Measurements from ENCODE around the gene TDP1. TPM values are rescaled to one million over a fixed set of nuclear protein-coding genes. Genes with fewer than 3 reads are reported as not detected.

Gene TDP1
- total RNA-seq, 2 experiments from 2014 or later = 51.9 to 59.8 TPM

GRCh38 chr14:90042496-90043252 is 86.9 kb downstream of the TDP1 start:
- no peaks in the 10 kb centered on the region for H3K9me3 Mint-ChIP-seq
- H3K27me3 Mint-ChIP-seq = no peaks in the 10 kb centered on the region
- Histone ChIP-seq H3K36me3 (ENCODE audit: insufficient read depth, low read length) (peaks cover 37% of the 10 kb centered on the region), H3K27ac (ENCODE audit: low read depth in 1 of 2, low read length in 2 of 2) (no peak overlapping the region), H3K9me3 (ENCODE audit: control insufficient read depth in 1 of 2, insufficient read depth in 1 of 2, low read length in 2 of 2) (no peaks in the 10 kb centered on the region), H3K4me1 (ENCODE audit: insufficient read depth, low read length) (no peaks in the 10 kb centered on the region), H3K4me3 (ENCODE audit: low read length) (no peak overlapping the region), H3K27me3 (ENCODE audit: control insufficient read depth in 1 of 2, insufficient read depth in 2 of 2, low read length in 2 of 2) (no peaks in the 10 kb centered on the region)
- intact Hi-C loops (cut with DNase I, micrococcal nuclease) = no loop called here
- H3K27ac Mint-ChIP-seq = no peak overlapping the region
- peaks cover 80% of the 10 kb centered on the region for H3K36me3 Mint-ChIP-seq (ENCODE audit: low read depth)
- CTCF ChIA-PET = no interaction called here
- H3K4me3 Mint-ChIP-seq = no peak overlapping the region
- ATAC-seq (ENCODE audit: poor library complexity) (no peak), DNase-seq (no peak)
- TF ChIP-seq, protein P1, sequence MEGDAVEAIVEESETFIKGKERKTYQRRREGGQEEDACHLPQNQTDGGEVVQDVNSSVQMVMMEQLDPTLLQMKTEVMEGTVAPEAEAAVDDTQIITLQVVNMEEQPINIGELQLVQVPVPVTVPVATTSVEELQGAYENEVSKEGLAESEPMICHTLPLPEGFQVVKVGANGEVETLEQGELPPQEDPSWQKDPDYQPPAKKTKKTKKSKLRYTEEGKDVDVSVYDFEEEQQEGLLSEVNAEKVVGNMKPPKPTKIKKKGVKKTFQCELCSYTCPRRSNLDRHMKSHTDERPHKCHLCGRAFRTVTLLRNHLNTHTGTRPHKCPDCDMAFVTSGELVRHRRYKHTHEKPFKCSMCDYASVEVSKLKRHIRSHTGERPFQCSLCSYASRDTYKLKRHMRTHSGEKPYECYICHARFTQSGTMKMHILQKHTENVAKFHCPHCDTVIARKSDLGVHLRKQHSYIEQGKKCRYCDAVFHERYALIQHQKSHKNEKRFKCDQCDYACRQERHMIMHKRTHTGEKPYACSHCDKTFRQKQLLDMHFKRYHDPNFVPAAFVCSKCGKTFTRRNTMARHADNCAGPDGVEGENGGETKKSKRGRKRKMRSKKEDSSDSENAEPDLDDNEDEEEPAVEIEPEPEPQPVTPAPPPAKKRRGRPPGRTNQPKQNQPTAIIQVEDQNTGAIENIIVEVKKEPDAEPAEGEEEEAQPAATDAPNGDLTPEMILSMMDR (IDR thresholded peaks at IDR 0.05) = no peak
- no peaks in the 10 kb centered on the region for H3K4me1 Mint-ChIP-seq (ENCODE audit: low read depth)
- POLR2A ChIA-PET = interaction anchor here (0.5 kb wide), 1 partner anchor 394 kb away, joined by 3 read pairs; no protein-coding TSS in a partner anchor

- ATAC-seq (ENCODE audit: poor library complexity) (no peak), DNase-seq (no peak)
- no peak overlapping the region for H3K4me3 Mint-ChIP-seq
- TF ChIP-seq, protein P1 (IDR thresholded peaks at IDR 0.05) = no peak
- no peak overlapping the region for H3K27ac Mint-ChIP-seq
- intact Hi-C loops (cut with DNase I, micrococcal nuclease) = no loop called here
- H3K4me1 ChIP-seq (ENCODE audit: insufficient read depth, low read length) = no peaks in the 10 kb centered on the region
- H3K36me3 ChIP-seq (ENCODE audit: insufficient read depth, low read length) = peaks cover 22% of the 10 kb centered on the region
- no peak overlapping the region for H3K4me3 ChIP-seq (ENCODE audit: low read length)
- no peaks in the 10 kb centered on the region for H3K9me3 Mint-ChIP-seq
- H3K9me3 ChIP-seq (ENCODE audit: control insufficient read depth in 1 of 2, insufficient read depth in 1 of 2, low read length in 2 of 2) = no peaks in the 10 kb centered on the region
- POLR2A ChIA-PET = no interaction called here
- H3K27ac ChIP-seq (ENCODE audit: low read depth in 1 of 2, low read length in 2 of 2) = no peak overlapping the region
- peaks cover 54% of the 10 kb centered on the region for H3K36me3 Mint-ChIP-seq (ENCODE audit: low read depth)
- peaks cover under 1% of the 10 kb centered on the region for H3K27me3 Mint-ChIP-seq
- CTCF ChIA-PET = no interaction called here
- H3K27me3 ChIP-seq (ENCODE audit: control insufficient read depth in 1 of 2, insufficient read depth in 2 of 2, low read length in 2 of 2) = no peaks in the 10 kb centered on the region
- no peaks in the 10 kb centered on the region for H3K4me1 Mint-ChIP-seq (ENCODE audit: low read depth)
Measured at GRCh38 chr14:90045616-90046015, 89.9 kb downstream of the TDP1 start.

- Histone ChIP-seq H3K36me3 (ENCODE audit: insufficient read depth, low read length) (peaks cover 9% of the 10 kb centered on the region), H3K9me3 (ENCODE audit: control insufficient read depth in 1 of 2, insufficient read depth in 1 of 2, low read length in 2 of 2) (no peaks in the 10 kb centered on the region), H3K27ac (ENCODE audit: low read depth in 1 of 2, low read length in 2 of 2) (no peak overlapping the region), H3K4me1 (ENCODE audit: insufficient read depth, low read length) (no peaks in the 10 kb centered on the region), H3K27me3 (ENCODE audit: control insufficient read depth in 1 of 2, insufficient read depth in 2 of 2, low read length in 2 of 2) (peaks cover 4 to 18% of the 10 kb centered on the region in 2 experiments), H3K4me3 (ENCODE audit: low read length) (no peak overlapping the region)
- Mint-ChIP-seq H3K4me1 (ENCODE audit: low read depth) (no peaks in the 10 kb centered on the region), H3K27me3 (peaks cover 37% of the 10 kb centered on the region), H3K27ac (no peak overlapping the region), H3K9me3 (no peaks in the 10 kb centered on the region), H3K36me3 (ENCODE audit: low read depth) (peaks cover 18% of the 10 kb centered on the region), H3K4me3 (no peak overlapping the region)
- intact Hi-C loops (cut with DNase I, micrococcal nuclease) = no loop called here
- POLR2A ChIA-PET = no interaction called here
- ATAC-seq (ENCODE audit: poor library complexity) (no peak), DNase-seq (no peak)
- TF ChIP-seq, protein P1 (IDR thresholded peaks at IDR 0.05) = no peak
- CTCF ChIA-PET = no interaction called here
Measured at GRCh38 chr14:90049390-90049789, 93.7 kb downstream of the TDP1 start.

Measured in CD4-positive, alpha-beta T cell (primary cell).